Transverse colon (tissue), 4 donors: Measurements from ENCODE around the gene LILRA2. TPM values are rescaled to one million over a fixed set of nuclear protein-coding genes. Genes with fewer than 3 reads are reported as not detected.

Experiments
- DNase-seq: peaks from one replicate; pipeline ENCODE4 v3.0.0-alpha.2; 2019
- H3K27ac ChIP-seq, 4 donors: fragments of 200-600 bp; sonication (generic); 2 replicates each; pipeline ENCODE4 v1.5.1; 2016 to 2018; ENCODE audit warnings: inconsistent platforms in 4 of 4
- H3K27me3 ChIP-seq: fragments of 200-600 bp; sonication (generic); 2 replicates; pipeline ENCODE4 v1.5.1; 2017; ENCODE audit warnings: inconsistent platforms
- H3K36me3 ChIP-seq, 4 donors: fragments of 200-600 bp; sonication (generic); 2 replicates each; pipeline ENCODE4 v1.5.1; 2017 to 2019; ENCODE audit warnings: inconsistent platforms in 4 of 4
- H3K4me1 ChIP-seq, 4 donors: fragments of 200-600 bp; sonication (generic); 2 replicates each; pipeline ENCODE4 v1.5.1; 2017 to 2020; ENCODE audit warnings: inconsistent platforms in 4 of 4
- H3K4me3 ChIP-seq, 4 donors: fragments of 200-600 bp; sonication (generic); 1 replicate in 1 of 4; 2 replicates in 3 of 4; pipeline versions ENCODE4 v1.5.1 to v1.6.1; 2017 to 2019; ENCODE audit warnings: inconsistent platforms in 4 of 4
- H3K9me3 ChIP-seq, 2 donors: fragments of 200-600 bp; sonication (generic); 2 replicates each; pipeline ENCODE4 v1.5.1; 2017 to 2019; ENCODE audit warnings: inconsistent platforms in 2 of 2
- EP300 ChIP-seq: sonication (generic); formaldehyde crosslinking; IDR thresholded peaks from one replicate; pipeline ENCODE4 v1.6.1; 2017; ENCODE audit warnings: antibody characterized with exemption, low read depth
- POLR2A ChIP-seq: fragments of 450-650 bp; IDR thresholded peaks from one replicate; pipeline ENCODE4 v1.6.1; 2016; ENCODE audit warnings: antibody characterized with exemption, mild to moderate bottlenecking, moderate library complexity
- POLR2AphosphoS5 ChIP-seq, 3 donors: sonication (generic); formaldehyde crosslinking; IDR thresholded peaks; one replicate each; pipeline ENCODE4 v1.6.1; 2016; ENCODE audit warnings: antibody characterized with exemption in 3 of 3
- WGBS, 2 donors: methylation state at CpG; one replicate each; pipeline ENCODE4 v1.1.5; 2018; ENCODE audit warnings: low coverage in 1 of 2; 5-methylcytosine and 5-hydroxymethylcytosine counted together
- in situ Hi-C, 4 donors: fragments of 200-750 bp; cut with MboI; loops; one replicate each; pipeline versions ENCODE4 v1.15.0 to v1.15.1; 2017; ENCODE audit warnings: low sequenced_read_pairs in 3 of 4, low pct_ligation_motif_present in 1 of 4, low pct_unique_long_range_greater_than_20kb in 1 of 4
- intact Hi-C: fragments of 100-400 bp; cut with DNase I; formaldehyde crosslinking; loops from one replicate; pipeline ENCODE4 v1.15.1; 2023; ENCODE audit warnings: low total_unique reads
- total RNA-seq, 4 donors: library from RNA; depleted of rRNA; stranded (reverse); fragments of >200 nt; gene quantifications; one replicate each; pipeline ENCODE4 v1.1.0, GENCODE V29; 2016
- TF ChIP-seq, protein P1 (sequence below), 5 experiments: fragments of 200-600 bp in 3 of 5; fragments of 450-650 bp in 2 of 5; sonication (generic) in 3 of 5; IDR thresholded peaks; 1 replicate in 2 of 5; 2 replicates in 3 of 5; pipeline ENCODE4 v1.5.1; 2016 to 2017; ENCODE audit warnings: antibody characterized with exemption in 5 of 5, inconsistent platforms in 3 of 5, mild to moderate bottlenecking in 2 of 5, moderate library complexity in 1 of 5

The LILRA2 gene
- total RNA-seq, 4 donors from 2014 or later: 1.1 to 1.5 TPM; not detected in 2

DNA sequence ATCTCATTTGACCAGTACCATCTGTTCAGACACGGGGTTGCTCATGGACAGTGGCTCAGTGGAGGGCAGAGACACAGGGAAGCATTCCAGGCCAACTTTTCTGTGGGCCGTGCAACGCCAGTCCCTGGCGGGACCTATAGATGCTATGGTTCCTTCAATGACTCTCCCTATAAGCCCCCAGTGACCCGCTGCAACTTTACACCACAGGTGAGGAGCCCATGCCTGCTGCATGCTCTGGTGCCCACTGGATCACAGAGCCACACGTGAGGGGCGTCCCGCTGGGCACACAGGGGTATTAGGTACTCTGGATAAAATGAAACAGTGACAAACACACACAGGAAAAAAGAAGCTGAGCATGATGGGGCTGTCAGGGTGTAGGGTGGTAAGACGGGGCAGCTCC is 36.6 kb upstream of the LILRA2 start:
- no peak for DNase-seq
- intact Hi-C loops: no loop called here
- TF ChIP-seq POLR2A (no peak), POLR2AphosphoS5 (IDR thresholded peaks at IDR 0.05) (no peak), EP300 (no peak)
- TF ChIP-seq, protein P1, sequence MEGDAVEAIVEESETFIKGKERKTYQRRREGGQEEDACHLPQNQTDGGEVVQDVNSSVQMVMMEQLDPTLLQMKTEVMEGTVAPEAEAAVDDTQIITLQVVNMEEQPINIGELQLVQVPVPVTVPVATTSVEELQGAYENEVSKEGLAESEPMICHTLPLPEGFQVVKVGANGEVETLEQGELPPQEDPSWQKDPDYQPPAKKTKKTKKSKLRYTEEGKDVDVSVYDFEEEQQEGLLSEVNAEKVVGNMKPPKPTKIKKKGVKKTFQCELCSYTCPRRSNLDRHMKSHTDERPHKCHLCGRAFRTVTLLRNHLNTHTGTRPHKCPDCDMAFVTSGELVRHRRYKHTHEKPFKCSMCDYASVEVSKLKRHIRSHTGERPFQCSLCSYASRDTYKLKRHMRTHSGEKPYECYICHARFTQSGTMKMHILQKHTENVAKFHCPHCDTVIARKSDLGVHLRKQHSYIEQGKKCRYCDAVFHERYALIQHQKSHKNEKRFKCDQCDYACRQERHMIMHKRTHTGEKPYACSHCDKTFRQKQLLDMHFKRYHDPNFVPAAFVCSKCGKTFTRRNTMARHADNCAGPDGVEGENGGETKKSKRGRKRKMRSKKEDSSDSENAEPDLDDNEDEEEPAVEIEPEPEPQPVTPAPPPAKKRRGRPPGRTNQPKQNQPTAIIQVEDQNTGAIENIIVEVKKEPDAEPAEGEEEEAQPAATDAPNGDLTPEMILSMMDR (IDR thresholded peaks at IDR 0.05): no peak
- H3K36me3 ChIP-seq: no peaks in the 10 kb centered on the region
- H3K4me1 ChIP-seq: no peaks in the 10 kb centered on the region
- WGBS, 2 donors: 86% methylated on average over 9 of the region's 9 CpGs; no CpG with 5 or more reads in 1 of the 2 donors
- H3K4me3 ChIP-seq: no peak overlapping the region
- H3K9me3 ChIP-seq: no peaks in the 10 kb centered on the region
- peaks cover 38% of the 10 kb centered on the region for H3K27me3 ChIP-seq
- in situ Hi-C loops: no loop called here
- no peak overlapping the region for H3K27ac ChIP-seq

DNA sequence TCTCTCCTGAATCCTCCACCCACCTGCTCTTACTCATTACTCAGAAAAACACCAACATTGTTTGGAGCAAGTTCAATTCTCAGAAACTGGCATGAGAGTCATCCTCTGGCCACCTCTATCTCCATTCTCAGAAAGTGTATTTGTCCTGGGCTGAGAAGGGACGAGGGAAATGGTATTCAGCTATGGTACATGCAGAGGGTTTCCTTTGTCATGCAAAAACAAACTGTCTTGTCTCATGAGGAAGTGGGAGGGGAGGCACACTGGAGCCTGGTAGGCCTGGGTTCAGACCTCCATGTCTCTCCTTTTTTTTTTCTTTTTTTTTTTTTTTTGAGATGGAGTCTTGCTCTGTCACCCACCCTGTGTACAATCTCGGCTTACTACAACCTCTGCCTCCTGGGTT is 31.9 kb upstream of the LILRA2 start:
- H3K36me3 ChIP-seq: no peaks in the 10 kb centered on the region
- intact Hi-C loops: no loop called here
- no peak for TF ChIP-seq POLR2AphosphoS5 (IDR thresholded peaks at IDR 0.05)
- TF ChIP-seq, protein P1 (IDR thresholded peaks at IDR 0.05): no peak
- no peak for TF ChIP-seq EP300
- TF ChIP-seq POLR2A: no peak
- 32 to 54% methylated on average over 2 of the region's 2 CpGs for WGBS, 2 donors
- peaks cover 7% of the 10 kb centered on the region for H3K27me3 ChIP-seq
- in situ Hi-C loops: no loop called here
- no peak overlapping the region for H3K27ac ChIP-seq
- no peak overlapping the region for H3K4me3 ChIP-seq
- H3K9me3 ChIP-seq: no peaks in the 10 kb centered on the region
- no peak for DNase-seq
- H3K4me1 ChIP-seq: no peaks in the 10 kb centered on the region

DNA sequence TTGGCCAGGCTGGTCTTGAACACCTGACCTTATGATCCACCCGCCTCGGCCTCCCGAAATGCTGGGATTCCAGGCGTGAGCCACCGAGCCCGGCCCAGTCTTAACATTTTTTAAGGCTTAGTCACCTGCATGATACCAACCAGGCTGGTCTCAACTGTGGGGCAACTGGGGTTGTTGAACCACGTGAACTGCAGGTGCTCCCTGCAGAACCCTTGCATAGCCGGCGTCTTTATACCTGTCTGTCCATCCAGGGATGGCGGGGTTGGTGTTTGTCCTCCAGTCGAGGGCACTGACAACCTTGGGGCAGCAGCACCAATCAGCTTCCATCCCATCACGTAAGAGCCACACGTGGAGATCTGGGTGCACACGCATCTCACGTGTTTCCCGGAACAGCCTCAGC is 24.8 kb upstream of the LILRA2 start:
- 84% methylated on average over 15 of the region's 16 CpGs; no CpG with 5 or more reads in 1 of the 2 donors for WGBS, 2 donors
- no peaks in the 10 kb centered on the region for H3K9me3 ChIP-seq
- no peaks in the 10 kb centered on the region for H3K36me3 ChIP-seq
- no peak for DNase-seq
- in situ Hi-C loops (no loop called here), intact Hi-C loops (no loop called here)
- H3K4me3 ChIP-seq: no peak overlapping the region
- TF ChIP-seq POLR2A (no peak), EP300 (no peak), POLR2AphosphoS5 (IDR thresholded peaks at IDR 0.05) (no peak)
- TF ChIP-seq, protein P1 (IDR thresholded peaks at IDR 0.05): no peak
- no peaks in the 10 kb centered on the region for H3K4me1 ChIP-seq
- H3K27ac ChIP-seq: no peak overlapping the region
- H3K27me3 ChIP-seq: no peaks in the 10 kb centered on the region

DNA sequence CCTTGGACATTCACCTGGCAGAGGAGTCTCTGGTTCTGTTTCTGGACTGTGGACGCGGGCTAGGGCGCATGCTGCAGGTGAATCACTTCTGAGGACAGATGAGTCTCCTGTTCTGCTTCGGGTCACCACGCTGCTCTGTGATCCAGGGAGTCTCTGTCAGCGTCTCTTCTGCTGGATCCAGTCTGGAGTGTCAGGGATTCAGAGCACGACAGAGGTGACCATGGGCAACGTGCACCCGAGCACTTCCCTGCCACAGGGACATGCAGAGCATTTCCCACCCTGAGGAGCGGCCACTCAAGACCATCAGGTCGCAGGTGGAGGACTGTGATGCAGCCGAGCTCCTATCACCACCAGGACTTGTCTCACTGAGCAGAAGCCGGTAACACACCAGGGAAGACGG is 24.4 kb upstream of the LILRA2 start:
- no peak for DNase-seq
- 87% methylated on average over 13 of the region's 14 CpGs; no CpG with 5 or more reads in 1 of the 2 donors for WGBS, 2 donors
- Histone ChIP-seq H3K4me3 (no peak overlapping the region), H3K4me1 (no peaks in the 10 kb centered on the region), H3K27me3 (no peaks in the 10 kb centered on the region), H3K36me3 (no peaks in the 10 kb centered on the region), H3K9me3 (no peaks in the 10 kb centered on the region), H3K27ac (no peak overlapping the region)
- in situ Hi-C loops: no loop called here
- intact Hi-C loops: no loop called here
- TF ChIP-seq, protein P1 (IDR thresholded peaks at IDR 0.05): no peak
- no peak for TF ChIP-seq POLR2A
- TF ChIP-seq POLR2AphosphoS5 (IDR thresholded peaks at IDR 0.05): no peak
- TF ChIP-seq EP300: no peak
